Measurements from ENCODE around the gene CYP27A1. TPM values are rescaled to one million over a fixed set of nuclear protein-coding genes. Genes with fewer than 3 reads are reported as not detected.

The CYP27A1 gene
- total RNA-seq, 2 experiments from 2014 or later, result not detected

Other genes with a start within 250 kb of the CYP27A1 start
- 10 to 100 TPM; 30.7 to 33.2 TPM for gene USP37, start 213.8 kb upstream of the CYP27A1 start, total RNA-seq
- gene CNOT9, start 213.3 kb upstream of the CYP27A1 start, total RNA-seq, result 100 to 1,000 TPM; 135 to 138 TPM
- gene PLCD4, start 174.2 kb upstream of the CYP27A1 start, total RNA-seq, result under 1 TPM in 1 of 2 experiments, not detected in 1; 0.10 TPM
- gene ZNF142, start 122.5 kb upstream of the CYP27A1 start, total RNA-seq, result 10 to 100 TPM; 55.2 to 56.0 TPM
- gene BCS1L, start 122.5 kb upstream of the CYP27A1 start, total RNA-seq, result 100 to 1,000 TPM in 1 of 2 experiments, 10 to 100 TPM in 1; 98.5 to 100 TPM
- gene RNF25, start 110.1 kb upstream of the CYP27A1 start, total RNA-seq, result 10 to 100 TPM; 21.9 to 24.1 TPM
- gene STK36, start 110.1 kb upstream of the CYP27A1 start, total RNA-seq, result 10 to 100 TPM; 20.3 to 20.7 TPM
- gene TTLL4, start 71.3 kb upstream of the CYP27A1 start, total RNA-seq, result 10 to 100 TPM; 43.3 to 45.3 TPM
- not detected for gene PRKAG3, start 49.7 kb downstream of the CYP27A1 start, total RNA-seq
- under 1 TPM; 0.13 to 0.17 TPM for gene WNT6, start 77.7 kb downstream of the CYP27A1 start, total RNA-seq
- 1 to 10 TPM in 1 of 2 experiments, under 1 TPM in 1; 0.80 to 1.1 TPM for gene WNT10A, start 98.7 kb downstream of the CYP27A1 start, total RNA-seq
- gene CDK5R2, start 177.5 kb downstream of the CYP27A1 start, total RNA-seq, result not detected
- gene FEV, start 203.0 kb downstream of the CYP27A1 start, total RNA-seq, result not detected
- gene CRYBA2, start 211.3 kb downstream of the CYP27A1 start, total RNA-seq, result not detected